Osteocyte (in vitro differentiated cells): Measurements from ENCODE around the gene LMO4. TPM values are rescaled to one million over a fixed set of nuclear protein-coding genes. Genes with fewer than 3 reads are reported as not detected.

Experiments used
- DNase-seq: peaks from one replicate; pipeline ENCODE4 v3.0.0; 2021; ENCODE audit warnings: mixed read lengths; ENCODE audit not compliant: unreplicated experiment; ENCODE audit errors: extremely low spot score
- H3K27ac Mint-ChIP-seq: one replicate; pipeline ENCODE4 v1.8.0; 2021; ENCODE audit warnings: mild to moderate bottlenecking, mixed read lengths; ENCODE audit not compliant: unreplicated experiment
- H3K27me3 Mint-ChIP-seq: one replicate; pipeline ENCODE4 v1.8.0; 2021; ENCODE audit warnings: mixed read lengths; ENCODE audit not compliant: unreplicated experiment
- H3K36me3 Mint-ChIP-seq: one replicate; pipeline ENCODE4 v1.8.0; 2021; ENCODE audit warnings: mixed read lengths; ENCODE audit not compliant: unreplicated experiment
- H3K4me1 Mint-ChIP-seq: one replicate; pipeline ENCODE4 v1.8.0; 2021; ENCODE audit warnings: mixed read lengths; ENCODE audit not compliant: unreplicated experiment
- H3K4me3 Mint-ChIP-seq: one replicate; pipeline ENCODE4 v1.8.0; 2021; ENCODE audit warnings: mild to moderate bottlenecking, moderate library complexity, mixed read lengths; ENCODE audit not compliant: unreplicated experiment
- H3K9me3 Mint-ChIP-seq: one replicate; pipeline ENCODE4 v1.8.0; 2021; ENCODE audit warnings: mixed read lengths; ENCODE audit not compliant: unreplicated experiment
- CTCF ChIP-seq: fragments of 200-600 bp; sonication (generic); IDR thresholded peaks from 2 replicates; pipeline ENCODE4 v1.5.0; 2021; ENCODE audit warnings: antibody characterized with exemption, mild to moderate bottlenecking, moderate library complexity
- total RNA-seq: library from RNA; stranded (reverse); gene quantifications from 2 replicates; pipeline ENCODE4 v1.2.1, GENCODE V29; 2021

Gene LMO4
- total RNA-seq, 1 donor from 2014 or later = 37.6 TPM

GRCh38 chr1:87388411-87388810 lies 59.7 kb downstream of the LMO4 start:
- H3K27me3 Mint-ChIP-seq = peaks cover 5% of the 10 kb centered on the region
- peaks cover 8% of the 10 kb centered on the region for H3K9me3 Mint-ChIP-seq
- H3K4me3 Mint-ChIP-seq = no peak overlapping the region
- TF ChIP-seq CTCF = no peak
- no peaks in the 10 kb centered on the region for H3K36me3 Mint-ChIP-seq
- H3K27ac Mint-ChIP-seq = no peak overlapping the region
- H3K4me1 Mint-ChIP-seq = peaks cover 20% of the 10 kb centered on the region
- DNase-seq = no peak

GRCh38 chr1:87389011-87389410 lies 60.3 kb downstream of the LMO4 start:
- no peak for DNase-seq
- peaks cover 24% of the 10 kb centered on the region for H3K4me1 Mint-ChIP-seq
- peaks cover 1% of the 10 kb centered on the region for H3K27me3 Mint-ChIP-seq
- no peaks in the 10 kb centered on the region for H3K36me3 Mint-ChIP-seq
- peaks cover 8% of the 10 kb centered on the region for H3K9me3 Mint-ChIP-seq
- TF ChIP-seq CTCF = no peak
- no peak overlapping the region for H3K4me3 Mint-ChIP-seq
- H3K27ac Mint-ChIP-seq = no peak overlapping the region

GRCh38 chr1:87389546-87389945 lies 60.9 kb downstream of the LMO4 start:
- no peaks in the 10 kb centered on the region for H3K27me3 Mint-ChIP-seq
- no peak overlapping the region for H3K27ac Mint-ChIP-seq
- H3K9me3 Mint-ChIP-seq = peaks cover 8% of the 10 kb centered on the region
- H3K4me1 Mint-ChIP-seq = peaks cover 24% of the 10 kb centered on the region
- no peak for DNase-seq
- no peak for TF ChIP-seq CTCF
- H3K36me3 Mint-ChIP-seq = no peaks in the 10 kb centered on the region
- no peak overlapping the region for H3K4me3 Mint-ChIP-seq

- no peak for DNase-seq
- H3K27ac Mint-ChIP-seq = peak overlapping the region; percentile 78
- H3K4me3 Mint-ChIP-seq = no peak overlapping the region
Observed at GRCh38 chr1:87392248-87393192, 63.8 kb downstream of the LMO4 start.

More at GRCh38 chr1:87392248-87393192, 63.8 kb downstream of the LMO4 start:
- H3K4me1 Mint-ChIP-seq = peaks cover 24% of the 10 kb centered on the region
- H3K27me3 Mint-ChIP-seq = no peaks in the 10 kb centered on the region
- H3K9me3 Mint-ChIP-seq = peaks cover 8% of the 10 kb centered on the region
- H3K36me3 Mint-ChIP-seq = no peaks in the 10 kb centered on the region
- TF ChIP-seq CTCF = no peak
